ENCODE data around the gene HIVEP3. TPM values are rescaled to one million over a fixed set of nuclear protein-coding genes. Genes with fewer than 3 reads are reported as not detected.

The HIVEP3 gene
- total RNA-seq, 1 experiment from 2014 or later = 6.0 TPM

GRCh38 chr1:41689558-41689981 lies 229.2 kb downstream of the HIVEP3 start:
- no peak for TF ChIP-seq REST (IDR thresholded peaks at IDR 0.05; ENCODE audit: insufficient read depth in 1 of 2, low read depth in 2 of 2, low read length in 1 of 2)
- no peak for TF ChIP-seq SIN3A (IDR thresholded peaks at IDR 0.05; ENCODE audit: borderline replicate concordance, insufficient read depth, low read depth, low read length)
- TF ChIP-seq TCF7L2 (IDR thresholded peaks at IDR 0.05; ENCODE audit: low read depth, low read length) = no peak
- no peak for TF ChIP-seq POLR2AphosphoS5 (IDR thresholded peaks at IDR 0.05; ENCODE audit: low read depth, low read length)
- TF ChIP-seq CTCF (IDR thresholded peaks at IDR 0.05) = no peak
- in situ Hi-C loops (cut with HindIII; ENCODE audit: low pct_unique_long_range_greater_than_20kb, low sequenced_read_pairs) = no loop called here
- intact Hi-C loops (cut with micrococcal nuclease; ENCODE audit: unreplicated experiment) = no loop called here
- BruUV-seq (replicated peaks) = no TSS peak
- H3K27me3 ChIP-seq (ENCODE audit: control insufficient read depth, insufficient read depth, low read length) = no peaks in the 10 kb centered on the region; the same call in 1 of the 2 replicates
- no peaks in the 10 kb centered on the region for H3K9me3 ChIP-seq (ENCODE audit: control insufficient read depth, insufficient read depth, low read depth, low read length)
- no peak overlapping the region for H3K27ac ChIP-seq (ENCODE audit: low read length)
- no peak for ATAC-seq
- CTCF ChIA-PET = no interaction called here
- H3K36me3 ChIP-seq (ENCODE audit: control insufficient read depth, insufficient read depth, low read length) = no peaks in the 10 kb centered on the region
- DNase-seq (ENCODE audit: low read depth, low spot score) = no peak
- H3K4me3 ChIP-seq (ENCODE audit: low read depth in 2 of 2, low read length in 2 of 2) = no peak overlapping the region
- POLR2A ChIA-PET = no interaction called here
- no peaks in the 10 kb centered on the region for H3K4me1 ChIP-seq (ENCODE audit: control insufficient read depth, insufficient read depth, low read length)

GRCh38 chr1:41689139-41689538 lies 229.6 kb downstream of the HIVEP3 start:
- in situ Hi-C loops (cut with HindIII; ENCODE audit: low pct_unique_long_range_greater_than_20kb, low sequenced_read_pairs) (no loop called here), intact Hi-C loops (cut with micrococcal nuclease; ENCODE audit: unreplicated experiment) (no loop called here)
- ChIA-PET CTCF (no interaction called here), POLR2A (no interaction called here)
- no peaks in the 10 kb centered on the region for H3K27me3 ChIP-seq (ENCODE audit: control insufficient read depth, insufficient read depth, low read length)
- TF ChIP-seq TCF7L2 (IDR thresholded peaks at IDR 0.05; ENCODE audit: low read depth, low read length) = no peak
- no peak for TF ChIP-seq CTCF (IDR thresholded peaks at IDR 0.05)
- no peak for TF ChIP-seq REST (IDR thresholded peaks at IDR 0.05; ENCODE audit: insufficient read depth in 1 of 2, low read depth in 2 of 2, low read length in 1 of 2)
- TF ChIP-seq SIN3A (IDR thresholded peaks at IDR 0.05; ENCODE audit: borderline replicate concordance, insufficient read depth, low read depth, low read length) = no peak
- no peak for TF ChIP-seq POLR2AphosphoS5 (IDR thresholded peaks at IDR 0.05; ENCODE audit: low read depth, low read length)
- no peak for ATAC-seq
- H3K9me3 ChIP-seq (ENCODE audit: control insufficient read depth, insufficient read depth, low read depth, low read length) = no peaks in the 10 kb centered on the region
- no peak overlapping the region for H3K27ac ChIP-seq (ENCODE audit: low read length)
- no TSS peak for BruUV-seq (replicated peaks)
- H3K36me3 ChIP-seq (ENCODE audit: control insufficient read depth, insufficient read depth, low read length) = no peaks in the 10 kb centered on the region
- H3K4me1 ChIP-seq (ENCODE audit: control insufficient read depth, insufficient read depth, low read length) = no peaks in the 10 kb centered on the region
- DNase-seq (ENCODE audit: low read depth, low spot score) = no peak
- H3K4me3 ChIP-seq (ENCODE audit: low read depth in 2 of 2, low read length in 2 of 2) = no peak overlapping the region

Measured in Panc1 (cell line).